ENCODE data around the gene SIRT7. TPM values are rescaled to one million over a fixed set of nuclear protein-coding genes. Genes with fewer than 3 reads are reported as not detected.

Gene SIRT7
- total RNA-seq, 1 donor from 2014 or later: 22.6 TPM

DNA sequence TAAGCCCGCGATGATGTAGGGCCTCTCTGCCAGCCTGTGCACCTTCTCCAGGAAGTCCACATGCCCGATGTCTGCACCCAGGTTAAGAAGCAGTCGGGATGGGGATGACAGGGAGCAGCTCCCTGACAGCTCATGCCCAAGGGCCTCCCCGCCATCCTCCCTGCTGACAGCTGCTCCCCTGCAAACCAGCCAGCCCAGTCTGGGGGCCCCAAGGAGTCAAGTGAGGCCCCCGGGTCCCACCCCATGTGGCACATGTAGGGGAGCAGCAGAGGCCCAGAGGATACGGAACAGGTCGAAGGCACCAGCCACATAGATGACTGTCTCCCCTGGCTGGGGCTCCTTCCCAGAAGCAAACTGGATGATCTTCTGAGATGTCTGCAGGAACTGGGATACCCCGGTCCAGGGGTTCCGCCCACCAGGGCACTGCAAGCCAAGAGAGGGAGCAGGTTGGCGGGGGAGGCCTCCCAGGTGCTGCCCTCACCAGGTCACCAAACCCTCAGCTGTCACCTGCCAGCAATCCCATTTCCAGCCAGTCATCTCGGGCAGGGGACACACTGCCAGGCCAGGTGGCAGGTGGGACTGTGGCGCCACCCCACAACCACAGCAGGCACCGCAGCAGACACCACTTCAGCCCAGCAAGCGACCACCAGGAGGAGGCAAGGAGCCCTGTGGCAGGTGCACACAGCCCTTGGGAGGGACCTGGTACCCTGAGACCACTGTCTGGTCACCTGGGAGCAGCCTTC is 11.3 kb downstream of the SIRT7 start:
- no peaks in the 10 kb centered on the region for H3K36me3 Mint-ChIP-seq
- H3K4me3 Mint-ChIP-seq: no peak overlapping the region
- peaks cover 1% of the 10 kb centered on the region for H3K4me1 Mint-ChIP-seq
- TF ChIP-seq, protein P1, sequence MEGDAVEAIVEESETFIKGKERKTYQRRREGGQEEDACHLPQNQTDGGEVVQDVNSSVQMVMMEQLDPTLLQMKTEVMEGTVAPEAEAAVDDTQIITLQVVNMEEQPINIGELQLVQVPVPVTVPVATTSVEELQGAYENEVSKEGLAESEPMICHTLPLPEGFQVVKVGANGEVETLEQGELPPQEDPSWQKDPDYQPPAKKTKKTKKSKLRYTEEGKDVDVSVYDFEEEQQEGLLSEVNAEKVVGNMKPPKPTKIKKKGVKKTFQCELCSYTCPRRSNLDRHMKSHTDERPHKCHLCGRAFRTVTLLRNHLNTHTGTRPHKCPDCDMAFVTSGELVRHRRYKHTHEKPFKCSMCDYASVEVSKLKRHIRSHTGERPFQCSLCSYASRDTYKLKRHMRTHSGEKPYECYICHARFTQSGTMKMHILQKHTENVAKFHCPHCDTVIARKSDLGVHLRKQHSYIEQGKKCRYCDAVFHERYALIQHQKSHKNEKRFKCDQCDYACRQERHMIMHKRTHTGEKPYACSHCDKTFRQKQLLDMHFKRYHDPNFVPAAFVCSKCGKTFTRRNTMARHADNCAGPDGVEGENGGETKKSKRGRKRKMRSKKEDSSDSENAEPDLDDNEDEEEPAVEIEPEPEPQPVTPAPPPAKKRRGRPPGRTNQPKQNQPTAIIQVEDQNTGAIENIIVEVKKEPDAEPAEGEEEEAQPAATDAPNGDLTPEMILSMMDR (IDR thresholded peaks at IDR 0.05; ENCODE audit: unreplicated experiment): no peak
- peaks cover 6% of the 10 kb centered on the region for H3K27me3 Mint-ChIP-seq (ENCODE audit: low read depth)
- H3K27ac Mint-ChIP-seq: no peak overlapping the region
- H3K9me3 Mint-ChIP-seq: no peaks in the 10 kb centered on the region
- DNase-seq (ENCODE audit: low spot score in 2 of 2, unreplicated experiment in 2 of 2): no peak

DNA sequence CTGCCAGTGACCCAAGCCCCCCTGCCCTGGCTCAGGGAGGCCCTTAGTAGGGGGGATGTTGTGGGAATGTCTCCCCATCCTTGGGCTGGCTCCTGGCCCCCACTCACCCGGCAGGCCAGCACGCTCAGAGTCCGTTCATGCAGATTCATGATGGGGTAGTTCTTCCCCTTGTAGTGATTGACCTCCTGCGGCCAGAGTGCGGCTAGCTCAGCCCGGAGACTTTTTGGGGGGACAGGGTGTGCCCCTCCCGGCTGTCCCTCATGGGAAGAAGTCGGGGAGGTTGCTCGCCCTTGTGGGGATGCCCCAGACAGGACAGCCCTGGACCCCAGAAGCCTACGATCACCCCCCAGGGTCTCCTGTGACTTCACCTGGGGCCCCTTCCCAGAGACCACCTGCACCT is 12.0 kb downstream of the SIRT7 start:
- peaks cover 12% of the 10 kb centered on the region for H3K27me3 Mint-ChIP-seq (ENCODE audit: low read depth)
- no peaks in the 10 kb centered on the region for H3K9me3 Mint-ChIP-seq
- no peak overlapping the region for H3K27ac Mint-ChIP-seq
- H3K4me3 Mint-ChIP-seq: no peak overlapping the region
- DNase-seq (ENCODE audit: low spot score in 2 of 2, unreplicated experiment in 2 of 2): no peak
- TF ChIP-seq, protein P1 (IDR thresholded peaks at IDR 0.05; ENCODE audit: unreplicated experiment): no peak
- peaks cover 1% of the 10 kb centered on the region for H3K4me1 Mint-ChIP-seq
- no peaks in the 10 kb centered on the region for H3K36me3 Mint-ChIP-seq

DNA sequence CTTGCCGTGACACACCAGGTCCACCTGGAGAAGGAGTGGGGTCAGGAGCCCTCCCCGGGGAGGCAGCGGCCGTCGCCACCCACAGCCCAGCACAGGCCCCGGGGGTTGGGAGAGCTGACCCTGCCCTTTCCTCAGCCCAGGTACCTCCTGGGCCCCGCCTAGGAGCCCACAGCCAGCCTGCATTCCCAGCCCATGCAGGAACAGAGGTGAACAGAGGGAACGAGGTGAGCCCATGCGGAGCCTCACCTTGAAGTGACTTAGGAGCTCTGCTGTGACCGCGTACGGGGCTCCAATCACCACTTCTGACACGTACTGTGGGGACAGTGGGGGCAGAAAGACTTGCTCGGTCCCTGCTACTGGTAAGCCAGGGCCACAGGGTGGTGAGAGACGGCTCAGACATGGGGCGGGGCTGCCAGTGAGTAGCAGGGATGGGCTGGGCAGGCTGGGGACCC is 12.5 kb downstream of the SIRT7 start:
- H3K4me3 Mint-ChIP-seq: no peak overlapping the region
- H3K27ac Mint-ChIP-seq: no peak overlapping the region
- TF ChIP-seq, protein P1 (IDR thresholded peaks at IDR 0.05; ENCODE audit: unreplicated experiment): no peak

DNA sequence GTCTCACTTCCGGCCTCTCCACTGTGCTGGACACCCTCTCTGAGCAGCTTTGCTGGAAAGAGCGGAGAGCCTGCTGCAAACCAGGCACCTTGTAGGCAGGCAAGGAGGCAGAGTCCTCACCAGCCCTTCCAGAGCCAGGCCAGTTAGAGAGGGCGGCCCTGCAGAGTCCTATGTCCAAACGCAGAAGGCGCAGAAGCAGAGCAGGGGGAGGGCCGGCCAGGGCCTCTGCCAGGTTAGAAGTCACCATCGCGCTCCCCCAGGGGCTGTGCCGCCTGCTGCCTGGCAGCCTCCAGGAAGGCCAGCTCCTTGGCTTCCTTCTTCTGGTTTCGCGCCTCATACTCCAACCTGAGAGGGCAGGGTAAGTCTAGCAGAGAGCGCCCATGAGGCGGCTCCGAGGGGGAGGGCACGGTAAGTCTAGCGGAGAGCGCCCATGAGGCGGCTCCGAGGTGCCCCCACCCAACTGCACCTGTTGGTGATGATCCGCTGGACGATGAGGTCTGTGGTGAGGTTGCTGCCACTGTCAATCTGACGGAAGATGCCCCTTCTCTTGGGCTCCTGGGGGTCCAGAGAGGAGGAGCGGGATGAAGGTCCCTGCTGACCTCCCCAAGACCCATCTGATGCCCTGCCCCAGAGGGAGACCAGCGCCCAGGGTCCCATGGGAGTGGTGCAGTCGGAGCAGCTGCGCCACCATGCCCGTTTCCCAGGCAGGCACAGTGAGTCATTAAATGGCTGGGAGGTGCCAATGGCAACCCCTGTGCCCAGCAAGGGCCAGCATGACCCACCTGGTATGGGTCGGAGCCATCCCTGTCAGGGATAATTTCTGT is 13.2 kb downstream of the SIRT7 start:
- no peaks in the 10 kb centered on the region for H3K9me3 Mint-ChIP-seq
- no peak overlapping the region for H3K4me3 Mint-ChIP-seq

More for the DNA sequence above, 12.5 kb downstream of the SIRT7 start:
- no peaks in the 10 kb centered on the region for H3K9me3 Mint-ChIP-seq
- DNase-seq (ENCODE audit: low spot score in 2 of 2, unreplicated experiment in 2 of 2): no peak
- H3K36me3 Mint-ChIP-seq: no peaks in the 10 kb centered on the region
- peaks cover 17% of the 10 kb centered on the region for H3K27me3 Mint-ChIP-seq (ENCODE audit: low read depth)
- H3K4me1 Mint-ChIP-seq: no peaks in the 10 kb centered on the region

DNA sequence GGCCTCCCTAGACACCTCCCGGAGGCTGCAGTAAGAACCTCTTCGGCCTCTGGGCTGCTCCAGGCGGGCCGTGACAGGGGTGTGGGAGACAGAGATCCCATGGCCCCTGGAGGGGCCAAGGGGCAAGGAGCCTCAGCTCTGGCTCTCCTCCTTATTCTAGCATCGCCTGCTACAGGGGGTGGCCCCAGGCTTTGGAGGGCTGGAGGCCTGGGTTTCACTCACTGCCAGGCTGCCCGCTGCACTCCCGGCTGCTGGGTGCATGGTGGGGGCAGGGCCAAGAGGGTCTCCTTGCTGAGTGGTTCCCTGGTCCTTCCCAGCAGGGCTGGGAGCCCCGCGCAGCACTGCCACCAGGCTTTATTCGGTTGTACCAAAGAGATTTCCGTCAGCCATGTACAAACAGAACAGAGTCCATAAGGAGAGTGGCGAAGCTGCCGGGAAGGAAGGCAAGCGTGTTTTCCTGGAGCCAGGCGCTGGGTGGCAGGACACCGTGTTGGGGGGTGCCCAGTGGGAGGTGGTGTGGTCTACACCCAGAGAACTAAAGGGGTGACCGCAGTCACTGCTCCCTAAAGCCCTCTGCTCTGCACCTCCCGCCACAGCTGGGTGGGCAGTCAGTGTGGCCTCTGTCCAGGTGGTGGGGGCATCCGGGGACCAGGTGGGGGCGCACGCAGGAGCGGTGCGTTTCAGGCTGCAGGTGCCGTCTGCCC is 13.9 kb downstream of the SIRT7 start:
- Mint-ChIP-seq H3K4me3 (no peak overlapping the region), H3K36me3 (peaks cover 7% of the 10 kb centered on the region), H3K9me3 (no peaks in the 10 kb centered on the region), H3K27me3 (ENCODE audit: low read depth) (peaks cover 17% of the 10 kb centered on the region), H3K4me1 (no peaks in the 10 kb centered on the region), H3K27ac (no peak overlapping the region)
- TF ChIP-seq, protein P1 (IDR thresholded peaks at IDR 0.05; ENCODE audit: unreplicated experiment): no peak
- no peak for DNase-seq (ENCODE audit: low spot score in 2 of 2, unreplicated experiment in 2 of 2)

More for the DNA sequence above, 13.2 kb downstream of the SIRT7 start:
- no peak overlapping the region for H3K27ac Mint-ChIP-seq
- TF ChIP-seq, protein P1 (IDR thresholded peaks at IDR 0.05; ENCODE audit: unreplicated experiment): no peak
- no peak for DNase-seq (ENCODE audit: low spot score in 2 of 2, unreplicated experiment in 2 of 2)
- H3K4me1 Mint-ChIP-seq: no peaks in the 10 kb centered on the region
- peaks cover 6% of the 10 kb centered on the region for H3K36me3 Mint-ChIP-seq
- peaks cover 17% of the 10 kb centered on the region for H3K27me3 Mint-ChIP-seq (ENCODE audit: low read depth)

All from mesothelial cell of epicardium (in vitro differentiated cells).